SK-N-SH (cell line): ENCODE measurements around the gene OTOA. TPM values are rescaled to one million over a fixed set of nuclear protein-coding genes. Genes with fewer than 3 reads are reported as not detected.
A peak's percentile ranks its signal among the peaks of the same experiment; 100 is the strongest.
"Not testable (repeated sequence)": the region's sequence is repeated elsewhere in the genome, so short reads cannot be mapped to it uniquely, and the experiment has no call there.

ENCODE experiments used
- CTCF ChIA-PET: fragments of 300-600, 350-600 bp; formaldehyde crosslinking; extraction: SDS; loops from one replicate; lab custom pipeline; 2021; lab: Yijun Ruan, JAX
- POLR2A ChIA-PET: fragments of 350-600 bp; sonication (Branson Sonifier 250); formaldehyde crosslinking; extraction: SDS; loops from one replicate; lab custom pipeline; 2020; ENCODE audit warnings: antibody characterized with exemption, inconsistent platforms; lab: Yijun Ruan, JAX
- DNase-seq: peaks from one replicate; pipeline ENCODE4 v3.0.0; 2012
- H2AFZ ChIP-seq: fragments of 200-600 bp; sonication (generic); 2 replicates; pipeline ENCODE4 v1.8.1; 2016; ENCODE audit warnings: antibody characterized with exemption, mild to moderate bottlenecking, low read depth
- H3F3A ChIP-seq: fragments of 200-600 bp; sonication (generic); replicated peaks from 2 replicates; pipeline ENCODE3; 2016; ENCODE audit warnings: antibody characterized with exemption, mild to moderate bottlenecking; ENCODE audit not compliant: insufficient read depth
- H3K27ac ChIP-seq, 2 experiments: fragments of 200-500 bp in 1 of 2; fragments of 200-600 bp in 1 of 2; sonication (Bioruptor generic) in 1 of 2; sonication (generic), shearing (Covaris generic) in 1 of 2; 2 replicates each; pipeline versions ENCODE4 v1.5.1 to v1.6.1; 2014 to 2016; ENCODE audit warnings: low read depth in 2 of 2, inconsistent platforms in 1 of 2, low read length in 1 of 2, mild to moderate bottlenecking in 1 of 2, mixed read lengths in 1 of 2
- H3K27me3 ChIP-seq: fragments of 200-600 bp; sonication (generic), shearing (Covaris generic); 2 replicates; pipeline ENCODE4 v1.6.1; 2016; ENCODE audit warnings: mixed run types; ENCODE audit not compliant: insufficient read depth
- H3K36me3 ChIP-seq, 2 experiments: fragments of 200-500 bp in 1 of 2; fragments of 200-600 bp in 1 of 2; sonication (Bioruptor generic) in 1 of 2; sonication (generic) in 1 of 2; replicated peaks in 1 of 2; 2 replicates each; pipeline versions ENCODE3 to v1.5.1; 2014 to 2016; ENCODE audit warnings: low read length in 1 of 2, mild to moderate bottlenecking in 1 of 2; ENCODE audit not compliant: insufficient read depth in 2 of 2, control insufficient read depth in 1 of 2
- H3K4me1 ChIP-seq, 2 experiments: fragments of 200-500 bp in 1 of 2; fragments of 200-600 bp in 1 of 2; sonication (Bioruptor generic) in 1 of 2; sonication (generic), shearing (Covaris generic) in 1 of 2; 2 replicates each; pipeline versions ENCODE4 v1.5.1 to v1.6.1; 2014 to 2016; ENCODE audit warnings: low read depth in 1 of 2, low read length in 1 of 2, mixed run types in 1 of 2; ENCODE audit not compliant: insufficient read depth in 2 of 2, control insufficient read depth in 1 of 2
- H3K4me2 ChIP-seq: fragments of 200-600 bp; sonication (generic), shearing (Covaris generic); 2 replicates; pipeline ENCODE4 v1.6.1; 2017; ENCODE audit warnings: mixed run types
- H3K4me3 ChIP-seq, 2 experiments: fragments of 200-500 bp in 1 of 2; fragments of 200-600 bp in 1 of 2; sonication (Bioruptor generic) in 1 of 2; sonication (generic), shearing (Covaris generic) in 1 of 2; 2 replicates each; pipeline versions ENCODE4 v1.5.1 to v1.8.1; 2014 to 2016; ENCODE audit warnings: low read depth in 2 of 2, inconsistent platforms in 1 of 2, low read length in 1 of 2, mild to moderate bottlenecking in 1 of 2, mixed read lengths in 1 of 2, moderate library complexity in 1 of 2
- H3K79me2 ChIP-seq: fragments of 200-600 bp; sonication (generic); 2 replicates; pipeline ENCODE4 v1.8.1; 2017; ENCODE audit warnings: mild to moderate bottlenecking; ENCODE audit not compliant: insufficient read depth
- H3K9ac ChIP-seq: fragments of 200-600 bp; sonication (generic); 2 replicates; pipeline ENCODE4 v1.6.1; 2017; ENCODE audit warnings: mixed run types
- H3K9me2 ChIP-seq: fragments of 200-600 bp; sonication (generic); 2 replicates; pipeline ENCODE4 v1.6.1; 2017; ENCODE audit warnings: mixed run types
- H3K9me3 ChIP-seq: fragments of 200-600 bp; sonication (generic); 2 replicates; pipeline ENCODE4 v1.6.1; 2017; ENCODE audit warnings: mixed run types, mild to moderate bottlenecking, moderate library complexity
- H4K20me1 ChIP-seq: fragments of 200-600 bp; sonication (generic); 2 replicates; pipeline ENCODE4 v1.6.1; 2017; ENCODE audit warnings: mild to moderate bottlenecking, mixed run types; ENCODE audit not compliant: insufficient read depth
- RAD21 ChIP-seq: IDR thresholded peaks from 2 replicates; pipeline ENCODE4 v1.6.1; 2012; ENCODE audit warnings: mild to moderate bottlenecking, low read length
- WGBS: methylation state at CpG from one replicate; pipeline ENCODE4 v1.1.6; 2017; ENCODE audit warnings: low lambda C conversion rate; 5-methylcytosine and 5-hydroxymethylcytosine counted together
- polyA plus RNA-seq, 3 experiments: library from polyadenylated mRNA; depleted of rRNA; stranded (reverse); fragments of >200 nt; gene quantifications; 2 replicates each; pipeline ENCODE4 v1.2.3, GENCODE V29; 2012
- small RNA-seq, 7 experiments: library from RNA; depleted of rRNA; stranded (forward); fragments of <200 nt; gene quantifications; one replicate each; pipeline ENCODE3, GENCODE V24; 2012
- TF ChIP-seq, protein P1 (sequence below): fragments of 200-600 bp; sonication (generic); IDR thresholded peaks from 2 replicates; pipeline ENCODE4 v1.6.1; 2017; ENCODE audit warnings: antibody characterized with exemption, mild to moderate bottlenecking, moderate library complexity

The OTOA gene
- polyA plus RNA-seq, 1 of the 3 experiments (the other 2 are of a cell fraction): 0.02 TPM

GRCh38 chr16:21793310-21793709, 129.5 kb downstream of the OTOA start:
- H2AFZ ChIP-seq, H3F3A ChIP-seq, H3K4me1 ChIP-seq, DNase-seq, H3K4me2 ChIP-seq, H3K9me2 ChIP-seq, H3K79me2 ChIP-seq, CTCF ChIA-PET, H3K9me3 ChIP-seq, H3K9ac ChIP-seq, H3K36me3 ChIP-seq, H3K4me3 ChIP-seq, POLR2A ChIA-PET, H4K20me1 ChIP-seq, H3K27me3 ChIP-seq, H3K27ac ChIP-seq: not testable (repeated sequence)
- 58% methylated on average over 2 of the region's 3 CpGs for WGBS

- H3K36me3 ChIP-seq, H3K4me3 ChIP-seq, DNase-seq, POLR2A ChIA-PET, H3F3A ChIP-seq, H3K4me2 ChIP-seq, CTCF ChIA-PET, H3K79me2 ChIP-seq, H3K4me1 ChIP-seq, H2AFZ ChIP-seq, H3K27me3 ChIP-seq, H3K9ac ChIP-seq, H3K27ac ChIP-seq, H4K20me1 ChIP-seq, H3K9me2 ChIP-seq, H3K9me3 ChIP-seq: not testable (repeated sequence)
- no CpG with 5 or more reads among the region's 3 CpGs for WGBS
Observed at GRCh38 chr16:21798601-21799000, 134.8 kb downstream of the OTOA start.

DNA sequence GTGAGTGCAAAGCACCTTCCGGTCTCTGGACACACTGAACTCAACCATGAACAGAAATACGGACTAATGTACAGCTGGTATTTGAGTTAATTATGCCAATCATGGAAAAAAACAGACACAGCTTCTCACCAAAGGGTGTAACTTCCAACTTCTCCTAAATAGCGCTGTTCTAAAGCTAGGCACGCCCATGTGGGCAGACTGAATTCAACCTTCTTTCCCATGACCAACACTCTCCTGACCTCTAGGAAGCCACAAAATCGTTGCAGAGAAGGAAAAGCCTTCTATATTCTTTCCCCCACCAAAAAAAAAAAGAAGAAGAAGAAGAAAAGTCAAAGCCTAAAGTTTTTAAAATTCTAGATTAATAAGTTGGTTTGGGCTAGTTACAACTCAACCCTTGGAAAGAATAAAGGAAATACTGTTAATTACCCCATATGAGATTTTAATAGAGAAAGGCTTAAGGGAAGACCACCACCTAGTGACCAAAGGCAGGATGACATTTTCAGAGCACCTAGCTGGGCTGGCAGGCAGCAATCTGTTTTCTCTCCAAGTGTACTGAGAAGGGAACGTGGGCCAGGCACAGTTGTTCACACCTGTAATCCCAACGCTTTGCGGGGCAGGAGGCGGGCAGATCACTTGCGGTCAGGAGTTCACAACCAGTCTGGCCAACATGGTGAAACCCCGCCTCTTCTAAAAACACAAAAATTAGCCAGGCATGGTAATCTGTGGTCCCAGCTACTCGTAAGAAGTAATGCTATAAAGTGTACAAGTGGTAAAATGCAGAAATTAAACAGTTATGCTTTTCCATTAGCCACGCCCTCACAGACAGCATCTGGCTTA, 138.0 kb downstream of the OTOA start:
- H3F3A ChIP-seq, H3K27ac ChIP-seq, H4K20me1 ChIP-seq, DNase-seq, H3K9me2 ChIP-seq, H2AFZ ChIP-seq, H3K27me3 ChIP-seq, POLR2A ChIA-PET, H3K4me3 ChIP-seq, H3K9me3 ChIP-seq, H3K4me1 ChIP-seq, H3K9ac ChIP-seq, H3K4me2 ChIP-seq, H3K36me3 ChIP-seq, H3K79me2 ChIP-seq: not testable (repeated sequence)
- CTCF ChIA-PET: interaction anchor here (0.6 to 0.7 kb wide), 2 partner anchors 93 to 125 kb away, joined by 3 to 4 read pairs; no protein-coding TSS in a partner anchor
- WGBS: 58% methylated on average over 11 of the region's 13 CpGs
- peak; percentile 51 for TF ChIP-seq RAD21
- TF ChIP-seq, protein P1, sequence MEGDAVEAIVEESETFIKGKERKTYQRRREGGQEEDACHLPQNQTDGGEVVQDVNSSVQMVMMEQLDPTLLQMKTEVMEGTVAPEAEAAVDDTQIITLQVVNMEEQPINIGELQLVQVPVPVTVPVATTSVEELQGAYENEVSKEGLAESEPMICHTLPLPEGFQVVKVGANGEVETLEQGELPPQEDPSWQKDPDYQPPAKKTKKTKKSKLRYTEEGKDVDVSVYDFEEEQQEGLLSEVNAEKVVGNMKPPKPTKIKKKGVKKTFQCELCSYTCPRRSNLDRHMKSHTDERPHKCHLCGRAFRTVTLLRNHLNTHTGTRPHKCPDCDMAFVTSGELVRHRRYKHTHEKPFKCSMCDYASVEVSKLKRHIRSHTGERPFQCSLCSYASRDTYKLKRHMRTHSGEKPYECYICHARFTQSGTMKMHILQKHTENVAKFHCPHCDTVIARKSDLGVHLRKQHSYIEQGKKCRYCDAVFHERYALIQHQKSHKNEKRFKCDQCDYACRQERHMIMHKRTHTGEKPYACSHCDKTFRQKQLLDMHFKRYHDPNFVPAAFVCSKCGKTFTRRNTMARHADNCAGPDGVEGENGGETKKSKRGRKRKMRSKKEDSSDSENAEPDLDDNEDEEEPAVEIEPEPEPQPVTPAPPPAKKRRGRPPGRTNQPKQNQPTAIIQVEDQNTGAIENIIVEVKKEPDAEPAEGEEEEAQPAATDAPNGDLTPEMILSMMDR: peak; percentile 68

- POLR2A ChIA-PET, H3K4me3 ChIP-seq, H3K36me3 ChIP-seq, DNase-seq, H3K4me2 ChIP-seq, H3K9ac ChIP-seq, H3K27ac ChIP-seq, H3K27me3 ChIP-seq, H4K20me1 ChIP-seq, H2AFZ ChIP-seq, H3K79me2 ChIP-seq, H3K9me2 ChIP-seq, H3F3A ChIP-seq, H3K4me1 ChIP-seq, H3K9me3 ChIP-seq: not testable (repeated sequence)
- CTCF ChIA-PET: interaction anchor here (0.6 to 0.7 kb wide), 2 partner anchors 93 to 126 kb away, joined by 3 to 4 read pairs; no protein-coding TSS in a partner anchor
- 69% methylated on average over 2 of the region's 2 CpGs for WGBS
Observed at GRCh38 chr16:21802375-21802663, 138.6 kb downstream of the OTOA start.

Small RNAs within 50 kb of the gene (small RNA-seq; reads per million reads assigned to genes)
- gene RNU6-1005P (0.38 to 12.5 (median 1.3) reads per million in 7 experiments), gene RNU6-196P (0 reads per million in 7 experiments)

Other genes starting within 250 kb of the OTOA start
- 70.7 and 82.9 TPM in 2 replicates for gene METTL9, start 64.4 kb upstream of the OTOA start, polyA plus RNA-seq (2012; rRNA removed)
- not detected in 2 replicates for gene IGSF6, start 11.4 kb upstream of the OTOA start, polyA plus RNA-seq (2012; rRNA removed)
- gene NPIPB4, start 193.8 kb downstream of the OTOA start, polyA plus RNA-seq (2012; rRNA removed): 9.2 and 16.1 TPM in 2 replicates